ENCODE measurements around the gene FBXO46. TPM values are rescaled to one million over a fixed set of nuclear protein-coding genes. Genes with fewer than 3 reads are reported as not detected.

FBXO46 gene
- 2.3 and 3.5 TPM in 2 replicates for total RNA-seq (ENCODE audit: low replicate concordance)

DNA sequence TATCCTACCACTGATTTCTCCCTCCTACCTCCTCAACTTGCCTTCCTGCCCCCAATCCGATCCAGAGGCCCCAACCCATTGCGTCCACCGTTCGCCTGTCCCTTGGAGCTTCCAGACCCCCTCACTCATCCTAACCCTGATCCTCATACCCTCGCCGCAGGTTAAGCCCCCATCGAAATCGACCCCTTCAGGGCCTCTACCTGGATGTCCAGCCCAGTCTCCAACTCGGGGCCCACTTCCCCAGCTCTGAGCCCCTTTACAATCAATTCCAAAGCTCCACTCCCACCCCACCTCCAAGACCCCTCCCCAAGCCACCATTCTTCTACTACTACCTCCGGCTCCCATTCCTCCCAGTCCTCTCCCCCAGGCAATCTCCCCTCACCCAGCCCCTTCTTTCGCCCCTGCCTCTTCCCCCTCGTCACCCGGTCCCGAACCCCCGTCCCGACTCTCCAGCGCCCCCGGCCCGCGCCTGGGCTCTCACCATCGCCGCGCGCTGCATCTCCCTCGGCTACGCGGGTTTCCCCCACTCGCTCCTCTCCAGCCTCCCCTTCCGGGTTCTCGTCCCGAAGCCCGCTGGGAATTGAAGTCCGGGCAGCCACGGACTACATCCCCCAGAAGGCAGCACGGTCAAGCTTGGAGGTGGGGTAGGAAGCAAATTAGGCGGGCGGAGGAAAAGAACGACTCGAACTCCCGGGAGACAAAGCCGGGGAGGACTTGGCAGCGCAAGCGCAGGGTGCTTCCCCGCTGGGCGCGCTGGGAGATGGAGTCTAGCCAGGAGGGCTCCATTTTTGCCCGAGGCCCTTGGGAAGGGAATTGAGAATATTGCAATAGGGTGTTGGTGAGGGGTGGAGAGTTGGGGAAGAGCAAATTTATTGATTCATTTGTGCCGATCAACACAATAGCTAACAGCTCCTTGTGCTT, at the start of gene FBXO46:
Gene FBXO46, minus strand, starts transcription at position 529 of the 921 bp plus-strand sequence. CDS start 17,401 bp downstream, outside the sequence.

GRCh38 chr19:45768984-45769782, 38.5 kb upstream of the FBXO46 start, which contains the start of gene SIX5:
Gene SIX5 (minus strand): TSS chr19:45769252. CDS start chr19:45768844, 408 bp downstream.

DNA sequence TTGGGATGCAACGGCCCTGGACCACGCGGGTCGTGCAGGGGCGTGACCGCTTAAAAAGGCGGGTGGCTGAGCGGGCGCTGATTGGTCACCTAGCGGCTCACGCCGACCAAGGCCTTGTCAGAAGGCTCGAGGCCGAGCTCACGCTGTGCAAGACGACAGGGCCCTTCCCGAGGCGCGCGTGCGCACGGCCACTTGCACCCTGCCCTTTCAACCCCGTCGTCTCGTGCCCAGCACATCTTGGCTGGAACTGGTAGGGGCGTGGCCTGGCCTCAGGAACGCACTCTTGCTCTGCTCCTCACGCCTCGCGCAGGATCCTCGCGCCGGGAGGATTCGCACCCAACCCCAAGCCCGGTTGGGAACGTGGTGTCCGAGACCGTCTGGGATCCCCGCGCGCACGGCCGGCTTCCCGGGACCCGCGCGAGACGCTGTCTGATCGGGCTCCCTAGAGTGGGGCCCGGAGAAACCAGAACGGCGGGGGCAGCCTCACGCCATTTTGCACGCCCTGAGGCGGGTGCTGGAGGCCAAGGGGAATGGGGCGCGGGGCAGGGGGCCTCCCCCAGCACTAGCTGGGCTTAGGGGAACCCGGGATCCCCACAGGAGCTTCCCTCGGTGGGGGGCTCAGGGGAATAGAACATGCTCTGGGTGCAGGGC, 2.6 kb upstream of the FBXO46 start, which contains the start of gene MEIOSIN:
Gene MEIOSIN, plus strand, starts transcription at position 280 of the 651 bp plus-strand sequence. CDS start 1,938 bp downstream, outside the sequence.

DNA sequence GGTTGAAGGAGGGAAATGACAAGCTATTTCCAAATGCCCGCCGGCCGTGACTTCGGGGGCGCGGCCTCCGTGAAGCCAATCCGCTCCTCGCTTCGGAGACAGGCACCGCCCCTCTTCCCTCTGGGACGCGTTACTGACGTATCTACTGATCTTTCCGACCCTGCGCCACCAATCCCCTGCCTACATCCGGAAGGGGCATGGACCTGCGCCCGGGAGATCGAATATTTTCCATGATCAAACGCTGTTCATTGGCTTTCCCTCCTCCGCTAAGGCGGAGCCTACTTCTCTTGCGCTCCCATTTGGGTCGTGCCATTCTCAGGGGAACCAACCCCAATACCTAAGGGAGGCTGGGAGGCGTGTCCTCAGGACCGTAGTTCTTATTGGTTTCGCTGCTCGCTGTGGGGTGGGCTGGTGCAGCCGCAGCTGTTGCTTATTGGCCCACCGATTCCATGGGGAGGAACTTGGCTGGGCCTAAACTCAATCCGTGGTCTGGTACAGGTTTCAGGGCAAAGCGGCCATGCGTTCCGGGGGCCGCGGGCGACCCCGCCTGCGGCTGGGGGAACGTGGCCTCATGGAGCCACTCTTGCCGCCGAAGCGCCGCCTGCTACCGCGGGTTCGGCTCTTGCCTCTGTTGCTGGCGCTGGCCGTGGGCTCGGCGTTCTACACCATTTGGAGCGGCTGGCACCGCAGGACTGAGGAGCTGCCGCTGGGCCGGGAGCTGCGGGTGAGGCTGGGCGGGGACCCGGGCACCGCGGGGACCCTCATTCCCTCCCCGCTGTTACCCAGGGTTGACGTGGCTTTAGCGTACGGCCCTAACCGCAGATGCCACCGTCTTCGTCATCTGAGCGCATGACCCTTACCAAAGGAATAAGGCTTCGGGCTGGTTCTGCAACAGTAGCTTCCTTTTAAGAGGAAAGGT, 38.2 kb downstream of the FBXO46 start, which contains the start of gene QPCTL:
Gene QPCTL, plus strand, starts transcription at position 480 of the 919 bp plus-strand sequence. Its CDS starts 38 bp downstream, at position 518.

GRCh38 chr19:45691516-45692186, 39.0 kb downstream of the FBXO46 start, which contains the start of gene SNRPD2:
Gene SNRPD2 (minus strand): TSS chr19:45691953. CDS start chr19:45691888, 65 bp downstream.

GRCh38 chr19:45667620-45668341, 62.9 kb downstream of the FBXO46 start, which contains the start of gene GIPR:
Gene GIPR (plus strand): TSS chr19:45668221. CDS start chr19:45669521, 1,300 bp downstream.

Other genes starting within 250 kb of the FBXO46 start
- gene RTN2, start 233.8 kb downstream of the FBXO46 start, total RNA-seq (ENCODE audit: low replicate concordance) = 5.3 and 8.1 TPM in 2 replicates
- 0.35 and 2.6 TPM in 2 replicates for gene PPM1N, start 232.5 kb downstream of the FBXO46 start, total RNA-seq (ENCODE audit: low replicate concordance)
- gene VASP, start 223.4 kb downstream of the FBXO46 start, total RNA-seq (ENCODE audit: low replicate concordance) = 11.2 and 81.0 TPM in 2 replicates
- gene OPA3, start 146.1 kb downstream of the FBXO46 start, total RNA-seq (ENCODE audit: low replicate concordance) = 2.1 and 3.1 TPM in 2 replicates
- gene GPR4, start 128.7 kb downstream of the FBXO46 start, total RNA-seq (ENCODE audit: low replicate concordance) = 0.23 TPM in 1 of 2 replicates, not detected in the other
- 33.4 and 64.9 TPM in 2 replicates for gene EML2, start 91.5 kb downstream of the FBXO46 start, total RNA-seq (ENCODE audit: low replicate concordance)
- 1.8 TPM in 1 of 2 replicates, not detected in the other for gene GIPR, start 62.7 kb downstream of the FBXO46 start, total RNA-seq (ENCODE audit: low replicate concordance)
- 966 and 1,002 TPM in 2 replicates for gene SNRPD2, start 38.9 kb downstream of the FBXO46 start, total RNA-seq (ENCODE audit: low replicate concordance)
- gene QPCTL, start 38.2 kb downstream of the FBXO46 start, total RNA-seq (ENCODE audit: low replicate concordance) = 3.2 and 10.4 TPM in 2 replicates
- not detected in 2 replicates for gene MEIOSIN, start 2.5 kb upstream of the FBXO46 start, total RNA-seq (ENCODE audit: low replicate concordance)
- 4.1 and 6.2 TPM in 2 replicates for gene SIX5, start 38.4 kb upstream of the FBXO46 start, total RNA-seq (ENCODE audit: low replicate concordance)
- gene DMPK, start 51.6 kb upstream of the FBXO46 start, total RNA-seq (ENCODE audit: low replicate concordance) = 28.9 and 131 TPM in 2 replicates
- 14.3 and 21.6 TPM in 2 replicates for gene DMWD, start 61.9 kb upstream of the FBXO46 start, total RNA-seq (ENCODE audit: low replicate concordance)
- 0.08 TPM in 1 of 2 replicates, not detected in the other for gene RSPH6A, start 84.4 kb upstream of the FBXO46 start, total RNA-seq (ENCODE audit: low replicate concordance)
- gene SYMPK, start 132.3 kb upstream of the FBXO46 start, total RNA-seq (ENCODE audit: low replicate concordance) = 29.4 and 46.5 TPM in 2 replicates
- gene FOXA3, start 133.4 kb upstream of the FBXO46 start, total RNA-seq (ENCODE audit: low replicate concordance) = not detected in 2 replicates
- 14.5 and 24.1 TPM in 2 replicates for gene IRF2BP1, start 155.2 kb upstream of the FBXO46 start, total RNA-seq (ENCODE audit: low replicate concordance)
- 0.94 and 1.1 TPM in 2 replicates for gene MYPOP, start 171.7 kb upstream of the FBXO46 start, total RNA-seq (ENCODE audit: low replicate concordance)
- gene NANOS2, start 183.9 kb upstream of the FBXO46 start, total RNA-seq (ENCODE audit: low replicate concordance) = not detected in 2 replicates
- gene NOVA2, start 243.0 kb upstream of the FBXO46 start, total RNA-seq (ENCODE audit: low replicate concordance) = 0.23 and 1.2 TPM in 2 replicates

Measured in smooth muscle cell of the coronary artery (primary cell).